KG1 (cell line): ENCODE measurements around the gene CDH12.
"Not testable (repeated sequence)": the region's sequence is repeated elsewhere in the genome, so short reads cannot be mapped to it uniquely, and the experiment has no call there.

ENCODE experiments used
- DNase-seq: peaks from one replicate; lab custom pipeline; 2025; lab: John Stamatoyannopoulos, UW

The CDH12 gene

DNA sequence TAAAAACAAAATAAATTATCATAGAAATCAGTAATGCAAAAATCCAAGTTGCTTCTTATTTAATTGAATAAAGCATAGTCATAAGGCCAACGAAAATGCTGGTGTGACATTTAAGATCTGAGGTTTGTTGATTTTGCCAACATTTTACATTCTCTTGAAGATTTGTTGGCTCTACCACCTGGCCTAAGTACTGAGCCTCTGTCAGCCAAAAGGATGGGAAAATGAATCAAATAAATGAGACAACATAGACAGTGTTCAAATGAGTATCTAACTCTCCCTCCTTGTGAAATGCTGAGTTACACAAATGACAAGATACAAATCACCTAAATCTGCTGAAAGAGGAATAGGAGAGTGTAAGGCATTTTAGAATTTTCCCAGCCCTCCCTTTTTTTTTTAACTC, 575.0 kb downstream of the CDH12 start:
- no peak for DNase-seq

DNA sequence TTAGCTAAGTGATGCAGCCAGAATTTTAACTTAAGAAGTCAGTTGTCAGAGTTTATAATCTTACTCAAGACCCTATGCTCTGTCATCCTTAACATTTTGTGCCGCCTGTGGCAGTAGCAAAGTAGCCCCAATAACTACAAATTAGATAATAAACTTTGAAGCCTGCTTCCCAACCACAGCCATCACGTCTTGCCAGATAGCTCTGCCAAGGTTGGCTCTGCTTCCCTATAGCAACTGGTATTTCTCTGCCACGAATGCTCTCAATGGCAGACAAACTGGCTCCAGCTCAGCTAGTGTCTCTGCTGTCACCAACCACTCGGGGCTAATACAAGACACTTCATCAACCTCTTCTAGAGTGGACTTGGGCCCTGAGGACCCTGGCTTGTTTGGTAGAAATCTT, 576.1 kb downstream of the CDH12 start:
- DNase-seq: no peak

DNA sequence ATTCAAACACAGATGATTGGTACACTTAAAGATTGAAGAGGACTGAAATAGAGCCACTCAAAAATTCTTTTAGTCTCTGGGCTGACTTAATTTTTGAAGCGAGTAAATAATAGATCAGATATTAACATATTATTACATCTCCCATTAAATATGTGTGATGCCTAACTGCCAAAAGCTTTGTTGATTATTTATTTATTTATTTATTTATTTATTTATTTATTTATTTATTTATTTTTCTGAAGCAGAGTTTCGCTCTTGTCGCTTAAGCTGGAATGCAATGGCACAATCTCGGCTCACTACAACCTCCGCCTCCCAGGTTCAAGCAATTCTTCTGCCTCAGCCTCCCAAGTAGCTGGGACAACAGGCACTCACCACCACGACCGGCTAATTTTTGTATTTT, 587.3 kb downstream of the CDH12 start:
- not testable (repeated sequence) for DNase-seq

DNA sequence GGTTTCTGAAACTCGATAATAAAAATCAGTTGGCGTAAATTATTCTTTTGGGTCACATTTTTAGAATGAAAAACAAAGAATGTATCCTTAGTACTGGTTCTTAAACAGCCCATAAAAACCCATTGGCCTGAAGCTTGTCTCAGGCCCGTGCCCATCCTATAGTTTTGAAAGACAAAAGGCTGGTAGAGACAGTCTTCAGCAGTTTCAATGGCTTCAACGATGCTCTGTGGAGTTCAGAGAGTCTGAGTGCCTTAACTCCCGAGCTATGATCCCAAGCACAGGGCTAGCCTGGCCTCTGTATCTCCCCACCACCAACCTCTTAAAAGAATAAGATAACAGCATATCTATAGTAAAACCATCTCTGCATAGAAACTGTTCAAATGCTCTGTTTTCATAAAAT, 595.0 kb downstream of the CDH12 start:
- DNase-seq: no peak

DNA sequence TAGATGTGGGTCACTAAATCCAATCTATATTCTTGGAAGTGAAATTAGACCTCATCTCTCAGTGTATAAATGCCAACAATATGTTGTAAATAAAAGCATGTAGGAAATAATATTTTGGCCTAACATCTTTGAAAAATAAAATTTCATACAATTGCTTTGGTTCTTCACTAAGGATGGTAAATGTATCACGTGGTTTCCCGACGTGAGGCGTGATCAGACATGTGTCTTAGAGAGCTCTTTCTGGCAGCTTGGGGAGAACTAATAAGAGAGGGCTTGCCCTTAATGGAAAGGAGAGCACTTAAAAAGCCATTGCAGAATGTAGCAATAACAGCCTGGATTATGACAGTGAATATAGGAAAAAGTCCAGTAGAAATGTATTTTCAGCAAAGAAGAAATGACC, 602.6 kb downstream of the CDH12 start:
- no peak for DNase-seq

DNA sequence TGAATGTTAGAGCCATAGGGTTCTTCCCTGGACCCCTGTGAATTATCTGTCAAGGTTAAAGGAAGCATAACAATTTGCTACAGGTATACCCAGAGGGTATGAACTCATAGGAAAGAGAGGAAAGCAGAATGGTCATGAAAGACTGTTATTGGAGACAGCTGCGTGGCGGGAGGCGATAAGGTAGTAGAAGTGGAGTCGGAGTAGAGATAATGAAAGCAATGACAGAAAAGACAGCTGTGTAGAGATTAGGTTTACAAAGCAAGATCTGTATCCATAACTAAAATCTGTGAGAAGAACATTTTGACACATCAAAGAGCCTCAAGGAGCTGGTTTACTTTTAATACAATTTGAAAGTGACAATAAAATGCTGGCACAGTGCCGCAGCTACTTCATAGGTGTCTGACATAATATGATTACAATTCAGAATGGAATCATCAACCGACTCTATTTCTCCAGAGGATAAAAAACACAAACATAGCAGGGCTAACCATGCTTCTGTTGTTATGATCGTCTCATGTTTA, 603.9 kb downstream of the CDH12 start:
- no peak for DNase-seq

DNA sequence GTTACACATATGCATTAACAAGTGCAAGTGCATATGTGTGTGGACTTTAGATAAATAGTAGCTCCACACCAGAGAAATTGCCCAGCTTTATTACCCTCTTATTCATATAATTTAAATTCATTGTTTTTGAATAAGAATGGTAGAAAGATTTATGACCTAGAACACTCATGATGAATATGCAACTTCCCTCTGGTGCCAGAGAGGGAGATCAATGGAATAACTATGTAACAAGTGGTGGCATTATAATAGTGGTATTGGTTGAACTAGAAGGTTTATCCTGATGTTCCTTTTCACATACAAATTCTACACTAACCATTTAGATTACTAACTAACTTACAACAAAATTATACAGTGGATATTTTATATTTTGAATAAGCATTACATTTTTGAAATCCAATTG, 607.4 kb downstream of the CDH12 start:
- DNase-seq: no peak

DNA sequence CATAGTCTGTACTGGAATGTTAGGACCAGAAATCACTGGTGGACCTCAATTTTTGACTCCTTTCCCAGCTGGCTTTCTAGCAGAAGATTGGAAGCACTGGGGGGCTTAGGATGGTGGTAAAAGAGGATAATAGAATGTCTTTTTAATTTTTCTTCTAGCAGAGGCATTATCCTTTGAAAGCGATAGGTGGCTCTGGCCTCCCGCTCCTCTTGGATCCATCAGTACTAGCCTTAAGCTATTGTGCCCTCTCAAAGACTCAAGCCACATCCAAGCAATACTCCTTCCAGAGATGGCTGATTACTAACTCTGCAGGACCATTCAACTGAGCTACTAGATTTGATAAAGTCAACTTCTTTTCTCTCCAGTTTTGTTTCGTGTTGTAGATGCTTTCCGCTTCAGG, 610.6 kb downstream of the CDH12 start:
- no peak for DNase-seq

DNA sequence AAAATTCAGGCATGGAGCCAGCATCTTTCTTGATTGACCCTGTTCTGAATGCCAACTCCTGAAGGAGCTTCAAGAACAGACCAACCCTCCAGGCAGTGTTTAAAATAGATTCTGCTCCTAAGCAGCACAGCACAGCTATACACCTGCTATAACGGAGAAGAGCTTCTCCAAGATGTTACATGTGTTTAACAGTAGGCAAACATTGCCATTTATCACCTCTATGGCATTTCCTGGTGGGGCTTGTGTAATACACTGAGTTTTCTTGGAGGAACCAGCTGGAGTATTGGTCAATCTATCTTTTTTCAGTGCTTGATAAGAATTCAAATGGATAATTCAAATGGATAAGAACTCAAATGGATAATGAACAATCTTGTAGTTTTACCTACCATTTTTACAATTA, 615.1 kb downstream of the CDH12 start:
- no peak for DNase-seq

DNA sequence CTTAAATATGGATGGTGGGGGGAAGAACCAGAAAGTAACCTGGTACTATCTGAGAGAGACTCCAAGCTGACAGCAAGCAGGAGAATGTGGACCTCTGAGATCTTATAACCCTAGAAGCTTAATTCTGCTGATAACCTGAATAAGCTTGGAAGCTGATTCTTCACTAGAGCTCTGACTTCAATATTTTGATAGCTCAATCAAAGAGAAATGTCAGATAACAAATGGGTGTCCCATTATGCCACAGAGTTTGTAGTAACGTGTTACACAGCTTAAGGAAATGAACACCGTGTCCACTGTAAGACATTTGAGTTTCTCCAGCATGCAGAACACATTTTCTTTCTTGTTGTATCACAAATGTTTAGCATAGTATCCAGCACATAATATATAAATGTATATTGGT, 626.7 kb downstream of the CDH12 start:
- DNase-seq: no peak

DNA sequence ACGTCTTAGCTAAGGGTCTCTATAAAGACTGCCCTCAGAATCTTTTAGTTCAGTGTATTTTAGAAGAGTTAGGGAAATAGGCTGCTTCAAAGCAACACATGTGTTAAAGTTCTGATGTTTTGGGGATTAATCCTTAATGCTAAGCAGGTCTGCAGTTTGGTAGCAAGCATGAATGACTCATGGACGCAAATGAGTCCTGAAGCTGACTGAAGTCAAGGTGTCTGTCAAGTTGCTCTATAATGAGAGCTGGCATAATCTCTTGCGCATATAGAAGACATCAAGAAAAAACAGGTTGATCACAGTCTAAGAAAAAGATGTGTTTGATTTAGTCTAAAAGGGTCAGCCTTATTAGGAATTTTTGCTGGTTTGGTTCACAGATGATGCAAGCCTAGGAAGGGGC, 630.1 kb downstream of the CDH12 start:
- no peak for DNase-seq

DNA sequence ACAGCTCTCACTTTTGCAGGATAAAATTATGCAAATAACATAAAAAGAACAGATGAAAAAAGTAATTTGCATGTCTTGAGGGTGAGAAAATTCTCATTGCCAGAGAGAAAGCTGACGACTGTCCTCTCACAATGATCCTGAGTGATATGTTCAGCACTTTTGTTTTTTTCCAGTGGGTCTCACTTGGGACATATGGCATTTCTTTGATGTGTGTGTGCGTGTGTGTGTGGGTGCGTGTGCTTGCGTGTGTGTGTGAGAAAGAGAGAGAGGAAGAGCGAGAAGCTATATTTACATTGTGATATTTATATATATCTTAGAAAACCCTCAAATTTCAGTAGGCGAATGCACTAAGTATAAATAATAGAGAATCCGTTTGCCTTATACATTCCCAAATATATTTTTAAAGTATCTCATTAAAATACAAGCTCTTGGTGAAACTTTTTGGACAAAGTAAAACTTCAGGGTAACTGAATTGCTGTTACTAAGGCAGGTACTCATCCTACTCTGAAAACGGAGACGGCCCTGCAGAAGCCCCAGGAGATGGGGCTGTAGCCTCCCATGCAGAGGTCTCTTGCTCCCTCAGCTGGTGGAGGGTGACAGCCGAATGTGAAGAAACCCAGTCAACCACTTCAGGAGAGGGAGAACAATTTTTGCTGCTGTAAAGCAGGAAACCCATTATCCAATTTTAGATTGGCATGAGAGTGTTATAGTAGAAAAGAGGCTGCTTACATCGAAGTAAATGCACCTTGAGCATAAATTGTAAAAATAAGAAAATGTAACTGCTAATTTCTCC, 639.2 kb downstream of the CDH12 start:
- not testable (repeated sequence) for DNase-seq

DNA sequence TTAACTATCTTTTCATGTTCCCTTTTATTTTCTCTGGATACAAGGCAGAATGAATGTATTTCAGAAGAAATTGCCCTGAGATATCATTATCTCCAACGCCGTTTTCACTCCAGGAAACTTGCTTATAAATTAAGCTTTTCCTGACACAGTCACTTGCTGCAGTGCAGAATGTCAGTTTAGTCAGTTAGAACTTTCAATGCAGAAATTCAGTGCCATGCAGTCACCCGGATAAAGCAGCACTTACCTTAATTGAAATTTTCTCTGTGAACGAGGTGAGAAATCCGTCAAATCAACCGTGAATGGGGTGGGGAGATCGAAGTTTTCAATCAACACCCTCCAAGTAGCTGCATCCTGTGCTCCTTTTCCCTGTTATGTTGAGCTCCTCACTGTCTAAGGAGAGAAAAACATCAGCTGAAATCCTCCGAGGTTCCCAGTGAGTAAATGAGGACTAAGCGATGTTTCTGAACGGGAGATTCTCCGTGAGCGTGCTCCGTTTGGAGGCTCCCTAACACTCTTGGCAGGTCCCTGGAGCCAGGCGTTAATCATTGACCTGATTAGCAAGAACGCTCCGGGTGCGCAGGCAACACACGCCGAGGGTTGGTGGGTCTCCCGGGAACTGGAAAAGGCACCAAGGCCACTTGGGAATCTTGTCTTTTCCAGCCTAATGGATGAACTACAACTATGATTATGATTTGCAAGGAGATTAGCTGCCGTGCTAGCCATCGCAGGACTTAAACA, 640.7 kb downstream of the CDH12 start:
- DNase-seq: not testable (repeated sequence)

DNA sequence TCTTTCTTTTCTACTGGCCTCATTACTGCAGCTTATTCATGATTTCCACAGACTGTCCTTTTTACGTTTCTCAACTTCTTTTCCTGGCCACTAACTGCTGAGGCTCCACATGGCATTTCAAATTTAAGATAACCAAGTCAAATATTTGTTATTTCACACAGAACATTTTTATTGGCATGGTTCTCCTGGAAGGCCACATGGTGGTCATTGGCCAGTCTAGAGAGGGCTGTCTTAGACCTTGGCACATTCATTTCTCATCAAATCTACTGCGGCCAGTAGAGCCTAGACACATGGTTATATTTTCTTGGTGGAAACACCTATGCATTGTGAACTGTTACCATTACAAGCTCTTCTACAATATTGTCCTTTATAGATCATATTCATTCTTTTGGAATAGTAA, 644.7 kb downstream of the CDH12 start:
- DNase-seq: not testable (repeated sequence)

DNA sequence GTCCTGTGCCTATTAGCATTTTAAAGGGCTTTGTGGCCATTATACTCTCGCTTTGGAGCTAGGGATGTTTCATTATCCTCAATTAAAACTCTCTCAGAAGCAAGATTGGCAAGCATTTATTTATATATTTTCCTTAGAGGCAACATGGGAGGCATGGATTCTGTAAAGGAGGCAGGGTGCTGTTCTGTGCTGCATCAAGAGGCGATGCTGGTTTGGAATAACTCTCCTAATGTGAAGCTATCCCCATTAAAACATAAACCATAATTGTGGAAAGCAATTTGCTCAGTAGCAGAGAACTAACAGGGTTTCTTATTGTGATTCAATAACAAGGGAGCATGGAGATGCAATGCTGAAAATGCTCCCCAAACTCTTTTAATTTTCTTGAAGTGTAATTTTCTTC, 664.5 kb downstream of the CDH12 start:
- DNase-seq: not testable (repeated sequence)

DNA sequence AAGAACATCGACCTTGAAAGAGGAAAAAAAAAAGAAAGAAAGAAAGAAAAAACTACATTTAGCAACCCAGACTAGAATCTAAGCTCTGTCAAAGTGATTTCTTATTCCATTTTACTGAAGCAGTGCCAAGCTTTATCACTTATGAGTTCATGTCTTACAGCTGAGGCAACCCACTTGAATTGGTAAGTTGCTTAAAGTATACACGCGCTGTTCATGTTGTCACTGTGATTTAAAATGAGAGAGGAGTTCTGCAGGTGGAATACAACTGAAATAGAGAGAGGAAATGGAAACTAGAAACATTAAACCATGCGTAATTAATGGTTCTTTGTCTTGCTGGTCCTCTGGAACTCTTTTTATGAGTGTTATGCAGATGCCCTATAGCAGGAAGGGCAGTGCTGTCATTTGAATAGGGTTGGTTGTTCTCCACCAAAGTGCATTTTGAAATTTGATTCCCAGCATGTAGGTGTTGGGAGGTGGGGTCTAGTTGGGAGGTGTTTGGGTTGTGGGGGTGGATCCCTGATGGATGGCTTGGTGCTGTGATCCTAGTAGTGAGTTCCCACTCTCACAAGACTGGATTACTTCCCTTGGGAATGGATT, 665.4 kb downstream of the CDH12 start:
- not testable (repeated sequence) for DNase-seq

DNA sequence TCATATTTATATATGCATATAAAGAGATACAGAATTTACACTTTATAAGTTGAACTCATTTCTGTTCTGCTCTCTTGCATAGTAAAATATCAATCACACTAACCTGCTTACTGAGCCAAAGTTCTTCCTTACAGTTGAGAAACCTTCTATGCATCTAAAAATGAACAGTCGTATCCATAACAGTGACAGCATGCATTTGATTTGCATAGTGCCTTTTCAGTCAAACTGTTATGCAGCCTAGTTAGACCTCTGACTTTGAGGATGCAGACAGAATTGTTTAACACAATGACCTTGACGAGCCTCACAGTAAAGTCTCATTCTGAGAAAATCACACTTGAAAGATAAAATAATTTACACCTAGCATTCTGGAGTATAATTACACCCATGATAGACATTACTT, 683.9 kb downstream of the CDH12 start:
- DNase-seq: not testable (repeated sequence)

DNA sequence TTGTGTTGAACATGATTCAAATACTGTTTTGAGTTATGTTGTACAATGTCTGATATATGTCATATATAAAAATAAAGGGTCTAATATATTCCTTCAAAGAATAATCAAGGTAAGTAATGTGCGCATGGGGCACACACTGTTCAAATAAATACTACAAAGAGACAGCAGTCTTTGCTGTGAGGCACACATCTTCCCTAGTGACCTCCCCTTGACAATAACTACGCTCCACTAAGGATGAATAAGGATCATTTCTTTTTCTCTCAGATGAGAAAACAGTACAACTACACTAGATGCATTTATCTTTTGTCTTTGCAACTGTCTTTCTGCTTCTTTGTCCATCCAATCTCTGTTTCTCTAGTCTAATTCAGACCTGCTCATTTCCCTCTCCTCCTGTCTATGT, 684.4 kb downstream of the CDH12 start:
- DNase-seq: not testable (repeated sequence)

DNA sequence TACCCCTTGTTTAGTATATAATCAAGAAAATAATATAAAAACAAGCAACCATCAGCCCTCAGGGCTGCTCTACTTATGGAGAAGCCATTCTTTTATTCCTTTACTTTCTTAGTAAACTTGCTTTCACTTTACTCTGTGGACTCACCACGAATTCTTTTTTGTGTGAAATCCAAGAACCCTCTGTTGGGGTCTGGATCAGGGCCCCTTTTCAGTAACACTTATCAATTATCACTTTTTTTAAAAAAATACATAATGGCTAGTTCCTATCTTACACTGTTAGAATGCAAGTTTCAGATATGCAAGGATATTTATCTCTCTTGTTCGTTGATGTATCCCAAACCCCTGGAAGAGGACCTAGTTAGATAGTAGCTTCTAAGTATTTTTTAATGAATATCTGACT, 687.2 kb downstream of the CDH12 start:
- DNase-seq: not testable (repeated sequence)

DNA sequence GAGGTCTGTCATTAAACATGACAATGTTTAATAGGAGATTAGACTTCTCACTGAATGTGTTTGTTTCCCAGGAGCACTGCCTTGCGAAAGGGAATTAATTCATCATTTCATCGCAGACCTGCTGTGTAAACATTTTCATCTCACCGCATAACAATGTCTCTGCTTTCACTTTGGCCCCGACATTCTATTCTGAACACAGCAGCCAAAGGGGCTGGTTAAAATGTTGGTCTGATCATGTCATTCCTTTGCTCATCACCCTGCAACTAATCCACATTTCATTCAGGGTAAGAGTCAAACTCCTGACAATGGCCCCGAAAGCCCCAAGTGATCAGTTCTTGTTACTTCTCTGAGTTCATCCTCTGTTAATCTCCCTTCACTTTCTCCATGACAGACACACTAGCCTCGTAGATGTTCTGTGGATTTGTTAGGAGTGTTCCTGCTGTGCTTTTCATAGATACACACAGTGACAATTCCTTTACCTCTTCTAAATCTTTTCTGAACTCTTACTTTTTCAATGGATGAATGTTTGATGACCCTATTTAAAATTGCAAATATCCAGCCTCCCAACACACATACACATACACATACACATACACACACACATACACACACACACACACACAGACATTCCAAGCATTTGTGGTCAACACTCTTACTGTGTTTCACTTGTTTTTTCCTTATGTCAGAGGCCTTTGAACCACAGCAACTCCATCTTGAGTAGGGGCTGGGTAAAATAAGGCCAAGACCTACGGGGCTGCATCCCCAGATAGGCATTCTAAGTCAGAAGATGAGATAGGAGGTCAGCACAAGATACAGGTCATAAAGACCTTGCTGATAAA, 688.0 kb downstream of the CDH12 start:
- DNase-seq: not testable (repeated sequence)

DNA sequence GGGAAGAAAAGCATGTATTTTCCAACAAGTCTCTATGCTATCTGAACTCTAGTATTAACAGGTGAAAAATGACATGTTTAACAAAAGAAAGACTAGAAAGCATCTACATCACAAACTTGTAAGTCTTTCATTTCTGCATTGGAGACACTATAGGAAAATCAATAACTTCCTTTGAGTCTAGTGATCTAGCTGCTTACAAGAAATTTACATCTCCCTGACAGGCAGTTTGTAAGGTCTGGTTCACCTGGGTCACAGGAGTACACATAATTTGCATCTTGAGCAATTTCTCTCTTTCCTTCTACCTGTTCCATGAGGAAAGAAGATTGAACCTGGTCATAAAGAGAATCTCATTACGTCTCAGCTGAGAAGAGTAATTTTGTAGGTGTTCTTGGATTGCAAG, 696.2 kb downstream of the CDH12 start:
- DNase-seq: not testable (repeated sequence)

DNA sequence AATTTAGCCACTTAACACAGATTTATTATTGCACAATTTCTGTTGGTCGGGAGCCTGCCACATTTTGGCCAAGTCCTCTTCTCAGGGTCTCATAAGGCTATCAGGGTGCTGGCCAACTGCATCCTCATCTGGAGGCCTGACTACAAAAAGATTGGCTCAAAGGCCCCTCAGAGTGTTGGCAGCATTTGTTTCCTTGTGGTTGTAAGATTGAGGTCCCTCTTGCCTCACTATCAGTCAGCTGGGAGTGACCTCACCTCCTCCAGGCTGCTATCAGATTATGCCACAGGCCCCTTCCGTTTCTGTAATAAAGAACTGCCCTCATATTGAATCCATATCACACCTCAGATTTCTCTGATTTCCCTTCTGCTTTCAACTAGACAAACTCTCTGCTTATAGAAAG, 698.4 kb downstream of the CDH12 start:
- not testable (repeated sequence) for DNase-seq
